ENCODE measurements around the gene TSACC. TPM values are rescaled to one million over a fixed set of nuclear protein-coding genes. Genes with fewer than 3 reads are reported as not detected.

Gene TSACC
- total and polyA plus RNA-seq, 2 of the 8 experiments (the other 6 are each of a cell fraction or from before 2014, with no cell fraction given): 1.0 to 5.0 TPM

GRCh38 chr1:156372876-156373275 lies 34.5 kb downstream of the TSACC start (continued):
- TF ChIP-seq SAP30 (IDR thresholded peaks at IDR 0.05; ENCODE audit: insufficient read depth, insufficient replicate concordance, low read length): no peak
- TF ChIP-seq SRF (IDR thresholded peaks at IDR 0.05; ENCODE audit: low read depth, low read length): no peak
- TF ChIP-seq SUZ12 (IDR thresholded peaks at IDR 0.05; ENCODE audit: low read length): no peak
- no peak for TF ChIP-seq BACH1 (IDR thresholded peaks at IDR 0.05; ENCODE audit: low read length)
- TF ChIP-seq TBP (IDR thresholded peaks at IDR 0.05; ENCODE audit: low read depth, low read length): no peak

Data from H1 (cell line).